Activated naive CD4-positive, alpha-beta T cell treated with anti-CD3 and anti-CD28 coated beads, Interleukin-2, amount 10 ng/mL, durations not matched to agents 7 days and 5 days (primary cell): ENCODE results near the gene NOTUM.

Source experiments
- CTCF ChIA-PET: fragments of 350-600 bp; sonication (Branson Sonifier 250); formaldehyde crosslinking; loops from one replicate; lab custom pipeline; 2021; ENCODE audit warnings: antibody characterized with exemption; lab: Charles Lee
- DNase-seq: peaks from one replicate; pipeline ENCODE4 v3.0.0-alpha.2; 2020
- H3K27ac Mint-ChIP-seq: one replicate; pipeline ENCODE4 v1.8.0; 2021; ENCODE audit warnings: mild to moderate bottlenecking, moderate library complexity, mixed read lengths
- H3K27me3 Mint-ChIP-seq: one replicate; pipeline ENCODE4 v1.8.0; 2021; ENCODE audit warnings: mild to moderate bottlenecking, mixed read lengths
- H3K36me3 Mint-ChIP-seq: one replicate; pipeline ENCODE4 v1.8.0; 2021; ENCODE audit warnings: mixed read lengths
- H3K4me1 Mint-ChIP-seq: one replicate; pipeline ENCODE4 v1.8.0; 2021; ENCODE audit warnings: mixed read lengths
- H3K4me3 Mint-ChIP-seq: one replicate; pipeline ENCODE4 v1.8.0; 2021; ENCODE audit warnings: mild to moderate bottlenecking, moderate library complexity, mixed read lengths
- H3K9me3 Mint-ChIP-seq: one replicate; pipeline ENCODE4 v1.8.0; 2021; ENCODE audit warnings: mixed read lengths

The NOTUM gene

DNA sequence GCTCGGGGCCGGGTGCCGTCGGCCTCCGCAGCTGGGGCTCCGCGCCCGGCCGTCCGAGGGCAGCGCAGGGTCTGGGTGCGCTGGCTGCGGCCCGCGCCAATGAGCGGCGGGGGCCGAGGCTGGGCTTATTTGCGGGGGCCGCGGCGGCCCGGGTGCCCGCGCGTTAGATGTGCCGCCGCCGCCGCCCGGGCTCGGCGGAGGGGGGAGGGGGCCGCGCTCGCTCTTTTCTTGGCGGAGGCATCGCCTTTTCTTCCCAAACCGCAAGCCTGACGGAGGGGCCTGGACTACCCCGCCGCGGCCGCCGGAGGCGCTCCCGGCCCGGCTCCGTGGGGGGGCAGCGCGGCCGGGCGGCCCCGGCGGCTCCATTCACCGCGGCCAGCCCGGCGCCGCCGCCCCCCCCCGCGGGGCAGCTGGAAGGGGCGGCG is at the start of gene NOTUM:
Gene NOTUM (minus strand): TSS at position 101 of the 425 bp plus-strand sequence. CDS start 278 bp downstream, outside the sequence.
- Mint-ChIP-seq H3K4me1 (peaks cover 6% of the 10 kb centered on the region), H3K27me3 (peaks cover 86% of the 10 kb centered on the region), H3K4me3 (no peak within 1 kb of the TSS), H3K27ac (no peak within 1 kb of the TSS), H3K36me3 (no peaks in the 10 kb centered on the region), H3K9me3 (no peaks in the 10 kb centered on the region)
- no peak for DNase-seq
- CTCF ChIA-PET: interaction anchor here (0.9 to 4.7 kb wide), 5 partner anchors 13 to 77 kb away, joined by 3 to 103 read pairs (median 9); partner anchors contain the start of genes CENPX, DCXR and LRRC45

GRCh38 chr17:82009413-82009812 is 48.4 kb upstream of the NOTUM start:
- CTCF ChIA-PET: interaction anchor here (0.6 kb wide), 1 partner anchor 9 kb away, joined by 3 read pairs; no protein-coding TSS in a partner anchor
- Mint-ChIP-seq H3K9me3 (no peaks in the 10 kb centered on the region), H3K36me3 (no peaks in the 10 kb centered on the region), H3K27ac (no peak overlapping the region), H3K4me3 (no peak overlapping the region), H3K27me3 (no peaks in the 10 kb centered on the region), H3K4me1 (no peaks in the 10 kb centered on the region)
- no peak for DNase-seq

DNA sequence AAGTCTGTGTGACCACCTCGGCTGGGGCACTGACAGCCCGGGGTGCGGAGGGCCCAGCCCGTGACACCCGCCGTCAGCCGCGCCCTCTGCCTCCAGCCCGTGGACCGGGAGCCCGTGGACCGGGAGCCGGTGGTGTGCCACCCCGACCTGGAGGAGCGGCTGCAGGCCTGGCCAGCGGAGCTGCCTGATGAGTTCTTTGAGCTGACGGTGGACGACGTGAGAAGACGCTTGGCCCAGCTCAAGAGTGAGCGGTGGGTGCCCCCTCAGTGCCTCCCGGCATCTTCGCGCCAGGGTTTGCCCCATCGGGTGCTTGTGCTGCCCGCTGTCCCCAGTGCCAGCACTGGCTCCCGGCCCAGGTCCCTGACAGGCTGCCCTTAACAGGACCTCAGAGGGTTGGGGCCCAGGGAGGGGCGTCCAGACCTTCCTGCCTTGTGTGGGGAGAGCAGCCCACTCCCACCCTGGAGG is 48.0 kb upstream of the NOTUM start:
- H3K4me3 Mint-ChIP-seq: no peak overlapping the region
- no peak for DNase-seq
- CTCF ChIA-PET: interaction anchor here (0.8 kb wide), 1 partner anchor 11 kb away, joined by 3 read pairs; no protein-coding TSS in a partner anchor
- no peak overlapping the region for H3K27ac Mint-ChIP-seq
- H3K4me1 Mint-ChIP-seq: no peaks in the 10 kb centered on the region
- no peaks in the 10 kb centered on the region for H3K9me3 Mint-ChIP-seq
- H3K27me3 Mint-ChIP-seq: no peaks in the 10 kb centered on the region
- no peaks in the 10 kb centered on the region for H3K36me3 Mint-ChIP-seq

GRCh38 chr17:82008258-82008940 is 47.4 kb upstream of the NOTUM start:
- no peaks in the 10 kb centered on the region for H3K4me1 Mint-ChIP-seq
- no peak overlapping the region for H3K27ac Mint-ChIP-seq
- H3K36me3 Mint-ChIP-seq: no peaks in the 10 kb centered on the region
- H3K27me3 Mint-ChIP-seq: no peaks in the 10 kb centered on the region
- CTCF ChIA-PET: interaction anchor here (0.8 kb wide), 1 partner anchor 11 kb away, joined by 3 read pairs; no protein-coding TSS in a partner anchor
- H3K4me3 Mint-ChIP-seq: no peak overlapping the region
- no peak for DNase-seq
- no peaks in the 10 kb centered on the region for H3K9me3 Mint-ChIP-seq

GRCh38 chr17:82007495-82008257 is 46.7 kb upstream of the NOTUM start:
- no peaks in the 10 kb centered on the region for H3K4me1 Mint-ChIP-seq
- H3K9me3 Mint-ChIP-seq: no peaks in the 10 kb centered on the region
- H3K4me3 Mint-ChIP-seq: no peak overlapping the region
- DNase-seq: no peak
- no peaks in the 10 kb centered on the region for H3K36me3 Mint-ChIP-seq
- H3K27ac Mint-ChIP-seq: no peak overlapping the region
- CTCF ChIA-PET: interaction anchor here (0.8 kb wide), 1 partner anchor 12 kb away, joined by 3 read pairs; no protein-coding TSS in a partner anchor
- no peaks in the 10 kb centered on the region for H3K27me3 Mint-ChIP-seq

- Mint-ChIP-seq H3K9me3 (no peaks in the 10 kb centered on the region), H3K4me1 (no peaks in the 10 kb centered on the region), H3K27me3 (no peaks in the 10 kb centered on the region), H3K27ac (no peak overlapping the region), H3K4me3 (no peak overlapping the region), H3K36me3 (no peaks in the 10 kb centered on the region)
- DNase-seq: no peak
- CTCF ChIA-PET: no interaction called here
Measured at GRCh38 chr17:82007228-82007494, 46.2 kb upstream of the NOTUM start.

- DNase-seq: no peak
Measured at GRCh38 chr17:82006468-82007227, 45.7 kb upstream of the NOTUM start.

DNA sequence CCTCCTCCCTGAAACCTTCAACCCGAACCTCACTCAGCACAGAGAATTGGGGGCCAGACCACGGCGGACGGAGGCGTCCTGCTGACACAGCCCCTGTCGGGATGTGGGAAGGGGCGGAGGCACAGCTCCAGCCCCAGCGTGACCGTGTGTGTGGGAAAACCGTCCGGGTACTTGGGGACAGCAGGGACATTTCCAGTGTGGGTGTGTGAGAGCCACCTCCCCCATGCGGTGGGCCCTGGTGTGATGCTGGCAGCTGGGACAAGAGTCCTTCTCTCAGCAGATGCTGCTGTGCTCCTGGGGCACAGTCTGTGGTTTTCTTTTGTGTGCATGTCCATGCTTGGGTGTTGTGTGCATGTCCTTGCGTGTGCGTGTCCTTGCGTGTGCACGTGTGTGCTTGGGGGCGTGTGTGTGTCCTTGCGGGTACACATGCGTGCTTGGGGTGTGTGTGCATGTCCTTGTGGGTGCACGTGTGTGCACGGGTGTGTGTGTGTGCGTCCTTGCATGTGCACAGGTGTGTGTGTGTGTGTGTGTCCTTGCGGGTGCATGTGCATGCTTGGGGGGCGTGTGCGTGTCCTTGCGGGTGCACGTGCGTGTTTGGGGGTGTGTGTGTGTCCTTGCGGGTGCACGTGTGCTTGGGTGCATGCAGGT is 44.8 kb upstream of the NOTUM start:
- no peaks in the 10 kb centered on the region for H3K36me3 Mint-ChIP-seq
- CTCF ChIA-PET: no interaction called here

More at GRCh38 chr17:82006468-82007227, 45.7 kb upstream of the NOTUM start:
- Mint-ChIP-seq H3K27ac (no peak overlapping the region), H3K36me3 (no peaks in the 10 kb centered on the region), H3K9me3 (no peaks in the 10 kb centered on the region), H3K27me3 (no peaks in the 10 kb centered on the region), H3K4me3 (no peak overlapping the region), H3K4me1 (no peaks in the 10 kb centered on the region)
- CTCF ChIA-PET: no interaction called here

GRCh38 chr17:82004517-82005455 is 43.8 kb upstream of the NOTUM start:
- Mint-ChIP-seq H3K36me3 (no peaks in the 10 kb centered on the region), H3K4me3 (no peak overlapping the region), H3K4me1 (no peaks in the 10 kb centered on the region), H3K27me3 (no peaks in the 10 kb centered on the region), H3K9me3 (no peaks in the 10 kb centered on the region), H3K27ac (no peak overlapping the region)
- no peak for DNase-seq
- CTCF ChIA-PET: no interaction called here

More for the DNA sequence above, 44.8 kb upstream of the NOTUM start:
- no peaks in the 10 kb centered on the region for H3K9me3 Mint-ChIP-seq
- H3K4me1 Mint-ChIP-seq: no peaks in the 10 kb centered on the region
- no peak overlapping the region for H3K4me3 Mint-ChIP-seq
- no peak overlapping the region for H3K27ac Mint-ChIP-seq
- no peaks in the 10 kb centered on the region for H3K27me3 Mint-ChIP-seq
- DNase-seq: no peak

- no peak overlapping the region for H3K27ac Mint-ChIP-seq
- H3K4me3 Mint-ChIP-seq: no peak overlapping the region
- H3K9me3 Mint-ChIP-seq: no peaks in the 10 kb centered on the region
- no peak for DNase-seq
- H3K36me3 Mint-ChIP-seq: no peaks in the 10 kb centered on the region
- no peaks in the 10 kb centered on the region for H3K4me1 Mint-ChIP-seq
- no peaks in the 10 kb centered on the region for H3K27me3 Mint-ChIP-seq
- CTCF ChIA-PET: no interaction called here
Measured at GRCh38 chr17:82003411-82004381, 42.7 kb upstream of the NOTUM start.

GRCh38 chr17:82001571-82002056 is 40.6 kb upstream of the NOTUM start:
- DNase-seq: no peak
- Mint-ChIP-seq H3K4me1 (no peaks in the 10 kb centered on the region), H3K27me3 (no peaks in the 10 kb centered on the region), H3K4me3 (no peak overlapping the region), H3K9me3 (no peaks in the 10 kb centered on the region), H3K36me3 (no peaks in the 10 kb centered on the region), H3K27ac (no peak overlapping the region)
- CTCF ChIA-PET: no interaction called here
